Measurements from ENCODE around the gene CYREN.

CYREN gene

GRCh38 chr7:135170274-135170997 is at the start of gene CYREN:
Gene CYREN (minus strand): TSS chr7:135170707. CDS start chr7:135168922, 1,785 bp downstream.
- DNase-seq = peak; percentile 99

GRCh38 chr7:135217645-135218509 is 47.4 kb upstream of the CYREN start:
- DNase-seq = peak; percentile 52

- DNase-seq = no peak
Observed at GRCh38 chr7:135215698-135216097, 45.2 kb upstream of the CYREN start.

- no peak for DNase-seq
Observed at GRCh38 chr7:135215180-135215579, 44.7 kb upstream of the CYREN start.

- no peak for DNase-seq
Observed at GRCh38 chr7:135213831-135214230, 43.3 kb upstream of the CYREN start.

- peak; percentile 61 for DNase-seq
Observed at GRCh38 chr7:135211946-135212685, 41.6 kb upstream of the CYREN start.

GRCh38 chr7:135211179-135211945 is 40.9 kb upstream of the CYREN start, which contains the start of gene WDR91:
Gene WDR91 (minus strand): TSS chr7:135211526. CDS start chr7:135211502, 24 bp downstream.
- DNase-seq = peak; percentile 97

GRCh38 chr7:135210888-135211178 is 40.3 kb upstream of the CYREN start:
- DNase-seq = peak; percentile 72

- DNase-seq = no peak
Observed at GRCh38 chr7:135209225-135209834, 38.8 kb upstream of the CYREN start.

GRCh38 chr7:135208102-135208793 is 37.7 kb upstream of the CYREN start:
- no peak for DNase-seq

GRCh38 chr7:135207406-135208101 is 37.0 kb upstream of the CYREN start:
- DNase-seq = no peak

- DNase-seq = no peak
Observed at GRCh38 chr7:135206941-135207391, 36.5 kb upstream of the CYREN start.

- no peak for DNase-seq
Observed at GRCh38 chr7:135205850-135206249, 35.3 kb upstream of the CYREN start.

- no peak for DNase-seq
Observed at GRCh38 chr7:135204876-135205275, 34.4 kb upstream of the CYREN start.

GRCh38 chr7:135204341-135204749 is 33.8 kb upstream of the CYREN start:
- no peak for DNase-seq

GRCh38 chr7:135201350-135201749 is 30.8 kb upstream of the CYREN start:
- no peak for DNase-seq

GRCh38 chr7:135200821-135201331 is 30.4 kb upstream of the CYREN start:
- DNase-seq = no peak

- DNase-seq = no peak
Observed at GRCh38 chr7:135199439-135199838, 28.9 kb upstream of the CYREN start.

- DNase-seq = no peak
Observed at GRCh38 chr7:135197906-135198655, 27.6 kb upstream of the CYREN start.

- DNase-seq = no peak
Observed at GRCh38 chr7:135197343-135197742, 26.8 kb upstream of the CYREN start.

All from DMS53 (cell line).